Stimulated activated CD4-positive, alpha-beta T cell treated with anti-CD3 and anti-CD28 coated beads, Interleukin-2, amount 100 ng/mL, for 24 hours (primary cell): Measurements from ENCODE around the gene TBL1X.
"Not testable (repeated sequence)": the region's sequence is repeated elsewhere in the genome, so short reads cannot be mapped to it uniquely, and the experiment has no call there.

Experiments
- DNase-seq, 2 donors: peaks; one replicate each; pipeline ENCODE4 v3.0.0-alpha.2; 2020

Gene TBL1X

DNA sequence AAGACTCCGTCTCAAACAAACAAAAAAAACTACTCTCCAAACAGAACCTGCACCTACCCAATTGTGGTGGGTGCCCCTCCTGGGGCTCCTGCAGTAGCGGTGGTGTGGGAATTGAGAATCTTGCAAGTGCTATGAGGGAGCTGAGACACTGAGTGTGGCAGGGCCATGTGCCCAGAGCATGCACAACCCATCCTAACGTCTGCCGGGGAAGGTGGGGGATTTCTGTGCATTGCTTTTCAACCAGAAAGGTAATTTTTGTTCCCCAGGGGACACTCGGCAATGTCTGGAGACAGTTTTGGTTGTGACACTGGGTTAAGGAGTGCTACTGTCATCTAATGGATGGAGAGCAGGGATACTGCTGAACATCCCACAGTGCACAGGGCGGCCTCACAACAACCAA is 35.7 kb downstream of the TBL1X start:
- DNase-seq = no peak

DNA sequence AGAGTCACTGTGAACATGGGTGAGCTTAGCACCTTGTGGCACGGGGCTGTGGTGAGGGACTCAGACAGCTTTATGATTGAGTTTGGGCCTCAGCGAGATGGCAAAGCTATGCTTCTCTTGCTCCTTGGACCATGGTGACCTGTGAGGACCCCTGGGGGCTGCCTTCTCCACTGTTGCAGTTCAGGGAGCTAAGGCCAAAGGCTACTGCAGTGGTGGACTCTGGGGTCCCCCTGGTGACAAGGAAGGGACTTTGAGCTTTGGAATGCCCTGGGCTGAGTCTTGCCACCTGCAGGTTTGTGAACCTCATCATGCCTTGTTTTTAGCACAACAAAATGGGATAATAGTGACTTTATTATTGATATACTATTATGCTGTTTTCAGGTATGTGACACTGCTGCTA is 36.5 kb downstream of the TBL1X start:
- DNase-seq = no peak

DNA sequence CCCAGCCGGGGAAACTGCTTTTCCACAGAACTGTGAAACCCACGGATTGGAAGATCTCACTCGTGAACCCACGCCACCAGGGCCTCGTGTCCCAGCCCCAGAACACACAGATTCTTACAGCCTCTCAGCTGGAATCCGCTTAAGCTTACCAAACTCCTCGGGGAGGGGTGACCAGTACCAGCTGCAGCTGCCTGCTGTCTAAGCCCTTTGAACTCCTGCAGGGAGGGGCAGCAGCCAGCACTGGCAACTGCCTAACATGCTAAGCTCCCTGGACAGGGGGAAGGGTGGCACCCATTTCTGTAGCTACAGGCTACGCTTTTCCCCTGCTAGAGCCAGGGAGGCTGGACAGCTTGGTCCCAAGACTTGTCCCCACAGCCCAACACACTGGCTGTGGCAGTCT is 38.4 kb downstream of the TBL1X start:
- no peak for DNase-seq

DNA sequence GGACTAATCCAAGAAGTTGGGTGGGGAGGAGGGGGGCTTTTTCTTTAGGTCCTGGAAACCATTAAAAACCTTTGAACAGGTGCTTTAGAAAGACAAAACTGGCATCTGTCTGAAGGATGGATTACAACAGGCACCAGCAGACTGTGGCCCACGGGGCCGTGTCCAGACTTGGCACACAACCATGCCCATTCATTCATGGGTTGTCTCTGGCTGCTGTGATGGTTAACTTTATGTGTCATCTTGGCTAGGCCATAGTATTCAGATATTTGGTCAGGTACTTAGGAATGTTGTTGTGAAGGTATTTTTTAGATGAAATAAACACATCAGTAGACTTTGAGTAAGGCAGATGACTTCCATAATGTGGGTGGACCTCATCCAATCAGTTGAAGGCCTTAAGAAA is 45.5 kb downstream of the TBL1X start:
- no peak for DNase-seq

DNA sequence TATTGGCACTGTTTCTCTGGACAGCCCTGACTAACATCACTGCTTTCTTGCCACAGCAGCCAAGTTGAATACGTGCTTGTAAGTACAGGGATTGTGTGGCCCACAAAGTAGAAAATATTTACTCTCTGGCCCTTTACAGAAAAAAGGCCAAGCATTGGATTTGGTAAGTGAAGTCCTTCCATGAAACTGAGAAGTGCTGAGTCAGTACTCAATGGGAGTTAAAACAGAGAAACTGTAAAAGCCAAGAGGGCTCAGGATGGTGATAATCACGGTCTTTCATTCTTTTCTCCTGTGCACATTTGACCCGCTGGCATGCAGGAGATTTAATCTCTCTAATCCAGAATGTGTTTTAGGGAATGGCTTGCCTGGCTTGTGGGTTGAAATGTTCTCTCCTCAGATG is 46.1 kb downstream of the TBL1X start:
- no peak for DNase-seq

DNA sequence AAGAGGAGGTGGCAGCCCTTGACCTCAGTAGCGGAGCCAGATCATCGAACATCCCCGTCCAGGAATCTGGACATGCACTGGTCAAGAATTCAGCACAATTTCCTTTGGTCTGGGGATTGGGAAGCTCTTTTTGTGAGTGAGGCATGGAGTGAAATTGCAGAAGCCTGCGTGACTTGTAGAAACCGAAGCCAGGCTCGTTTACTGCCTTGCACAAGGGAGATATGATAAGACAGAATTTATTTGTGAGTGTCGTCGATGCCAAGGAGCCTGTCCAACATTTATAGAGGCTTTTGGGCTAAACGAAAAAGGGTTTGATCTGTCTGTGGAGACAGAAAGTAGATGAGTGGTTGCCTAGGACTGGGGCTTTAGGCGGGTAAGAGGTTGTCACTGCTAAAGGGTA is 50.6 kb downstream of the TBL1X start:
- no peak for DNase-seq

DNA sequence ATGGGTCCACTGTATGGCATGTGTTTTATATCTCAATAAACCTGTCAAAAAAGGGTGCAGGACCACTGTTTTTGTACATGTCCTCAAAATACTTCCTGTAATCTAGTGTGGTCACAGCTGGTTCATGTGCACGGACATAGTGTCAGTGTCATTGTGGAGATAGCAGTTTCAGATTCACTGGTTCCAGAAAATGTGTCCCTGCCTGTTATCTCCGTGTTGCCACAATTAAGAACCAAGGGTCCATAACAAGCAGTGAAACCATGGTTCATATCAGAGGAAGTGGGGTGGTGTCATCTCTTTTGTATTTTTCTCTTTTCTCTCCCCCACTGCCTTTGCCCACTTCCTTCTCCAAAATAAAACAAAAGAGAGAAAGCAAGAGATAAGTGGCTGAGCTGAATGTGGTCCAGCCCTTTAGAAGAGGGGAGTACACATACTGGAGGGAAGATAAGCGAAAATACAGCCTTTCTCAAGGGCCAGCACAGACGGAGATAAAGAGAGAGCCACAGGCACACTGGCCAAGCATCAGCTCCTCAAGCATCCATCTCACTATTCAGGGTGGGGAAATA is 51.2 kb downstream of the TBL1X start:
- no peak for DNase-seq

DNA sequence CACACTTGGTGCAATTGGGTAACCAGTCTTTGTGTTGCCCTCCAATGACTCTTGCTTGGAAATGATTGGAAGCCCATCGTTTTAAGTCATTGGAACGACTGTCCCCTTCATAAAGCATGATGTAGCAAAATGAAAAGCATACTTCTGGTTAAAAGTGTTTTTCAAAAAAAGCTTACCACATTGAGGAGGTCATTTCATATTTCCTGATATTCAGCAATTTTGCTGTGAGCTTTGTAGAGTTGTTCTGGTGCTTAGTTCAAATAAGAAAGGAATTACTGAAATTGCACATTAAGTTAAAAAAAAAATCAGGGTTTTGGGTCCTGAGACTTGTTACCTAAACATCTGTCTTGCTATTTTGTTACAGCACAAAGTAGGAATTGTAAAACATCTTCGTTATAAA is 51.8 kb downstream of the TBL1X start:
- DNase-seq = no peak

DNA sequence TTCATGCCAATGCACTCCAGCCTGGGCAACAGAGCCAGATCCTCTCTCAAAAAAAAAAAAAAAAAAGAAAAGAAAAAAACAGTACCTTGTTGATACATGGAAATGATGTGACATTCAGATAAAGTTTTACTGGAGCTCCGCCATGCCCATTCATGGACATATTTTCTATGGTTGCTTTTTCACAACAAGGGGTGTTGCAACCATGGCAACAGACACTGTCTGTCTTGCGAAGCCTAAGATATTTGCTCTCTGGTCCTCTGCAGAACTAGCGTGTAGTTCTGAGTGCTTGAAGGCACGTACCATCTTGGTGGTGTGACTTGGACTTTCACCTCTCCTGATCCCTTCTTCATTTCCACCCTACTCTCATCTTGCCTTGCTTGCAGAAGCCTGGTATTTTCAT is 53.2 kb downstream of the TBL1X start:
- DNase-seq = no peak

DNA sequence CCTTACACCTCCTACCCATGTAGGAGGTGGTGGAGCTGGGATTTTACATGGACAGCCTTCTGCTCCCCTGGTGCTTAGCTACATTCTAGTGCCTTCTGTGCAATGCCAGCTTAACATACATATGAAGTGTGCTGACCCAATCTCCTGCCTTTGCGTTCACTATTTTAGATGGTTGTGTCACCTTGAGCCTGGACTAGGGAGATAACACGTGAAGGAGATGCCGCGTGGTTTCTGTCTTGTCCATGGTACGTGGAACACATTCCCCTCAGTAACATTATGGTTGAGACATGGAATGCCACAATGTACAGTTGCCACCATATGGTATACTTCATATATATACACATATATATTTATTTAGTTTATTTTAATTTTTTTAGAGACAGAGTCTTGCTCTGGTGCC is 54.0 kb downstream of the TBL1X start:
- no peak for DNase-seq

DNA sequence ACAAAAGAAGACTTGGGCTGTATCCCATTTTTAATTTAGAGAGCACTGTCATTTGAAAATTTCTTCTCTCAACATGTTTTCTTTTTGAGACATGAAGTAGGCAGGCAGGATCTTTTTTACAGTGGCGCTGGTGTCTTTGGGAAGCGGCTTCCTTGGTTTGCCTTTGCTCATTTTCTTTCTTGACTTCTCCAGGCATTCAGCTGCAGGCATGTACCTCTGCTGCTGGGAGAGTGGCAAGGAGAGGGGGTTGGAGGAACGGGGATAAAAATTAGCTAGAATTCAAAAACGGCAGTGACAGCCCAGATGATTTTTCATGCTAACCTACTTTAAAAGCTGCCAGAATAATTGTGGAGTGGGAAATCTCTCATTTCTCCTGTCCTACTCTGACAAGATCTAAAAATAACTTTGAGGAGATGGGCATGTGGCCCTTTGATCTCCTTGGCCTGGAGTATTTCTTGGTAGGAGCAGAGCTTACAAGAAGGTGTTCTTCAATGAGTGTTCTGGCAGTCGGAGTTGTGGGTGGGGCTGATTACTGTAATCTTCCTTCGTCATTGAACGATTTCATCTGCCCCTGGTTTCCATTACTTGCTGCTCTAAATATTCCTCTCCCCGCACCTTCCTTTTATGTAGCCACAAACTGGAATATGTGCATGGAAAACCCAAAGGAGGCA is 54.8 kb downstream of the TBL1X start:
- DNase-seq = no peak

DNA sequence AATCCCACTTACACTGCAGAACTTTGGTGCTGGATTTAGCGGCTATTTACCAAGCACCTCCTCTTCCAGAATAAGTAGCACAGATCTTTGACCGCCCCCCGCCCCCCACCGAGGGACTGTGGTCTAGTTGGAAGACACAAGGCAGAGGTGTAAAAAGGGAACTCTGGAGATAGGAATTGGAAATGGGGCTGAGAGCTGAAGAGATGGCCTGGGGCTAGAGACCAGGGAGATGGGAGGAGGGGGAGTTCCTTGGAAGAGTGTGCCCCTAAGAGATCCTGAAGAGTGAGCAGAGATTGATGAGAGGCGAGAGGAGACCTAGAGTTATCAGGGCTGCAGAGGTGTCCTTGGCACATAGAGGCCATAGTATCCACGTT is 55.3 kb downstream of the TBL1X start:
- DNase-seq = no peak

DNA sequence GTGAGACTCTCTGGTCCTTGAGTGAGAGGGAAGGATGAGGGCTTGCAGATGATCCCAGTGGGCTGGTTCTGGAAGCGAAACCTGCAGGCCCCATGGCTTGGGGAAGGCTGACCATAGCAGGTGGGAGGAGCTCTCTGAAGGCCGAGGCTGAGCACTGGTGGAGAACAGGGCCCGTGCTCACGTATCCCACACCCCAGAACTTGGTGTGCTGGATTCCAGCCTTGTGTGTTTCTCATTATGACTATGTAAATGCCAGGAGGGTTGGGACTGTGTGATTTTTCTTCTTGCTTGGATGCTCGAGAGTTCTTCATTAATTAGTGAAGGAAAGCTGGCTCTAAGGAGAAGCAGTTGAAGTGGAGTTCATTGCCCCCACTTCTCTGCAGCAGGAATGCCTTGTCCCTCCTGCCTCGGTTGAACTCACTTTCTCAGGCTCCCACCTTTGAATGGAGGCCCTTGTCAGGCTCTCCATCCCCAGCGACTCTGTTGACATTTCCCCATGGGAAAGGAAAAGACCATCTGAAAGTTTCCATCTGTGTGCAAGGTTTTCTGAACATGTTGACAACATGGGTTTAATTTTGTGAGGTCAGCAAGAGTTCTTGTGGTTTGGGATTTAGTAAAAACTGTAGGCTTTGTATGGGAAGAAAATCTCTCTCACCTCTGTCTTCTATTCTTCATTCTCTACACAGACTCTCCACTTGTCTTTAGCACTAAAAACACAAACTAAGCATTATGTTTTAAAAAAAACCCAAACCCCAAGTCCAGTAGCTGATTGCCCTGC is 57.7 kb downstream of the TBL1X start:
- no peak for DNase-seq

DNA sequence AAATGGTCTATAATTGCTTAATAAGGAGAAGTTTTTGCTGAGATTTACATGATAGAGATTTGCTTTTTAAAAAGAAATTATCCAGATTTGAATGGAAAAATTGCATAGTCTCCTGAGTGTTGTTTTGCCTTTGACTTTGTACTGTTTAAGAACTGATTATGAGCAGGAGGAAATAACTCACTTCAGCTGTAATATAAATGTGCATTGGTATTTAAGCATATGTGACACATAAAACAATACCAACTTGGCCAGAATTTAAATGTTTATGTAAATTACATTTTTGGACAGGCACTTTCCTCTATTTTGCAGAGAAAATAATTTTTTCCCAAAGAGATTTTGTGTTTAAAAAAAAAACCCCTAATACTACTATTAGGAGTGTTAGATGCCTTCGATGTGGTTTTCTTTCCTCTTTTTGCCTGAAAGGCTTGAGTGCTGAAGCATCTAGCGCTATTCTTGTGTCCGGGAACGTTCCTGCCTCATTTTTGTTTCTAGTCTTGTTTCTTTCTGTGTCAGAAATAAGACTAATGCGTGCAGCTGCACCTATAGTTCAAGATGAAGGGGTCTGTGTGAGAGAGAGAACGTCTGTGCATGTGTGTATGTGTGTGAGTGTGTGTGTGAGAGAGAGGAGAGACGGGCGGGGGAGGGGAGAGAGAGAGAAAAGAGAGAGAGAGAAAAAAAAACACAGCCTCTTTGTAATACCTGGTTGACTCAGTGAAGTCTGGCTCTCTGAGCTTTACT is 60.8 kb downstream of the TBL1X start:
- peak in 1 of 2 donors; percentile 19 for DNase-seq

DNA sequence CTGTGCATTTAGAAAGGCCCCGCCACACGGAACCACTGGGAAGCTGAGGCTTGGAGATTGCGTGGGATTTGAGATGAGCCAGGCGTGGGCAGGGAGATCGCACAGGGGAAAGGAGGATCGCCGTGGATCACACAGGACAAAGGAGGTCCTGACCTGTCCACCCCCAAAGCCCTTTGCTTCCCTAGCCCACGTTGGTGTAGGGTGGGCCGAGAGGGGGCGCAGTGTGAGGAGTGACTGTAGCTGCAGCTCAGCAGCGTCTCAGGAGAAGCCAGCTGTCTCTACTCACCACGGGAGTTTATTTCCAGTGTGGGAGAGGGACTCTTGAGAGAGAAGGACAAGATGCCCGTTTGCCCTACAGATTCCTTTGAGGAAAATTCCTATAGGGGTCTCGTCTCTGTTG is 62.1 kb downstream of the TBL1X start:
- DNase-seq = no peak

DNA sequence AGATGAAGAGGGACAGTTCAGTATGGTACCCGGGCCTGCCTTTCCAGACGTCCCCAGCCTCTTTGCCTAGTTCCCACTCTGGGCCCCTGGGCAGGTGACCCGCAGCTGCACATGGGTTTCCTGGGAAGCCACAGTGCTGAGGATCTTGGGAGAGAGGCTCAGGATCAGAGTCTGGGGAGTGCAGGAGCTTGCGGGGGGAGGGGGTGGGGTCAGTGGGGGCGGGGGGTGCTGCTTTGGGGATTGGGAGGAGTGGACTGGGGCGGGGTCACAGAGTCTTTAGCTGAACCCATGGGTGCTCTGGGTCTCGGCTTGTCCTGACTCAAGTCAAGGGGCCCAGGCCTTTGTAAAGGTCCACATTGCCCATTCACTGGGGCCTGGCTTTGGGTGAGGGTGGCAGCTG is 63.6 kb downstream of the TBL1X start:
- no peak for DNase-seq

DNA sequence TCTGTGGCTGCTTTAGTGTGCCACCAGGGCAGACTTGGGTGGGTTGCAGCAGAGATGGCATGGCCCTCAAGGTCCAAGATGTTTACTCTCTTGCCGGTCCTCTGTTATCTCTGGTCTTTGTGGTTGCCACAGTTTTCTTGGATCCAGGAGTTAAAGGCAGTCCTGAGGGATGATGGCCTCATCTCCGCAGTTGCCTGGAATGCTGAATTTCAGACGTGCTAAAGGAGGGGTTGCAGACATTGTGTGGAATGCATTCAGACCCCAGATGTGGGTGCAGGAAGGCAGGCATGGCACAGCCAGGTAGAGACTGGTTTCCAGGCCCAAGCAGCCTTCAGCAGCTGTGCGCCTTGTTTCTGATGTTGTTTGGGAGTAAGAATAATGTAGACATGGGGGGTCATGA is 64.4 kb downstream of the TBL1X start:
- no peak for DNase-seq

DNA sequence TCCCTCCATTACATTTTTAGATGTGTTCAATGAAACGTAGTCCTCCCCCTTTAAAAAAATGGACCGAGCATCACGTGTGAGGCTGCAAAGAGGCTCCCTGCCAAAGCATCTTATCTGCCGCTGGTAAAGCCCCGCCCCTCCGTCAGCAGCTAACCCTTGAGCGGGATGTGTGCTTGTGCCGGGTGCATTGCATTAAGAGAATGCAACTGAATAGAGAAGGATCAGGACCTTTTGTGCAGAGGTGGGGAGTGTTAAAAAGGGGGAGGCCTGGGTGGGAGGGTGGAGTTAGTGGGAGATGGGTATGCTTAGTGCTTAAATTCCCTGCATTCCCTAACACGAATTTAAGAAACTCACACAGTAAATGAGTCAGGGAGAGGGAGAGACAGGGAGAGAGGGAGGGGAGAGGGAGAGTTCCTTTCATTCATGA is 66.0 kb downstream of the TBL1X start:
- DNase-seq = peak; percentile 40 to 45

DNA sequence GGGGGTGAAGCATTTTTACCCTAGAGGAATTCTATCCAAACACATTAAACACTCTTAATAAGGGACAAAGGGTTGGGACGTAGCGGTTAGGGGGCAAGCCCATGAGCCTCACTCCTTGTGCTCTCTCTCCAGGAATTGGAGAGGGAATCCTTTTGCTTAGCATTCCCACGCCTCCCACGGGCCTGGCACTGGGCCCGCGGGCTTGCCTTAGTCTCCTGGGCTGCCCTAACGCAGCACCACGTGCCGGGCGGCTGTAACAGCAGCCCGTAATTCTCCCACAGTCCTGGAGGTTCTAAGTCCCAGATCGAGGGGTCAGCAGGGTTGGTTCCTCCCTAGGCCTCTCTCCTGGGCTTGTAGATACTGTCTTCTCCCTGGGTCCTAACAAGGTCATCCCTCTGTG is 67.5 kb downstream of the TBL1X start:
- no peak for DNase-seq

DNA sequence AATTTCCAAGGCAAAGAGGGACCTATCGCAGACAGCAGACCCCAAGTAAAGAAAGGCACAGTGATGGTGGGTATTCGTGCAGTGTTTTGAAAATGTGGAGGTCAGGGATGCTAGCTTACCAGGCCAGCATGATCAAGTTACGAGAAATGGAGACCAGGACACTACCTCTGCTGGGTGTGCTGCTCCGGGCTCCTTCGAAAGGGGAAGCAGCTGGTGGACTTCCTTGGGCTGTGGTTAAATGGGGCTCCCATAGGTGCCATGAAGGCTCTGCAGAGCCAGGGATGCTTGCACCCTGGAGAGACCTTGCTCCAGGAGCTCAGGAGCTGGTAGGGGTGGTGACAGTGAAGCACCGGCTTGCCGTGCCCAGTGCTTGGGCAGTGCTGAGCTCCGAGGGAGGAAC is 68.8 kb downstream of the TBL1X start:
- DNase-seq = no peak

DNA sequence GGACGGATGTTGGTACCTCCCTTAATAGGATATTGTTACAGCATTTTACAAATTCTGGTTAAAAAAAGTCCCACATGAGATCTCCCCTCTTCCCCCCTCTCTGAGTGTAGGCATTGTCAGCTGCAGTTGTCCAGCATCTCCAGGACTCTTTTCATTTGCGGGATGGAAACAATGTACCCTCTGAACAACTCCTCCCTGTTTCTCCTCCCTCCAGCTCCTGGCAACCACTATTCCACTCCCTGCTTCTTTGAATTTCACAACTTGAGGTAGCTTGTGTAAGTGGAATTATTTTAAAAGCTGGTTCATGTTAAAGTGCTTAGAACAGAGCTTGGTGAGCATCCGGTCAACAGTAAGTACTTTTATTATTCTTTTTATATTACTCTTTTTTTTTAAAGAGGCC is 69.8 kb downstream of the TBL1X start:
- no peak for DNase-seq

DNA sequence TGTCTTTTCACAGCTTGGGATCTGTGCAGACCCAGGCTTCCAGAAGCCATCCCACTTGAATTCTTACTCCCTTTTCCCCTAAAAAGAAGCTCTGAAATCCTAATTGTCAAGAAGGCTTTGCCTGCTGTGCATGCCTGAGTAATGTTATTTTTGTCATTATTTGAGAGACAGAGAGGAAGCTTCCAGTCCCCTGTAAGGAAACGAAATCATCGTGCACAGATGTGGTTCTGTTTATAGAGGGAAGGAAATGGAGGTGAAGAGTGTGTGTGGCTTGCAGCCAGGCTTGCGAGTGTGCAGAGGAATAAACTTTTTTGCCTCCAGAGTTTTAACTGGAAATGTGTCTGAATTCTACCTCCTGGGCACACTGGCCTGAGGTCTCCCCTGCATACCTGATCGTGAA is 70.2 kb downstream of the TBL1X start:
- DNase-seq = no peak

DNA sequence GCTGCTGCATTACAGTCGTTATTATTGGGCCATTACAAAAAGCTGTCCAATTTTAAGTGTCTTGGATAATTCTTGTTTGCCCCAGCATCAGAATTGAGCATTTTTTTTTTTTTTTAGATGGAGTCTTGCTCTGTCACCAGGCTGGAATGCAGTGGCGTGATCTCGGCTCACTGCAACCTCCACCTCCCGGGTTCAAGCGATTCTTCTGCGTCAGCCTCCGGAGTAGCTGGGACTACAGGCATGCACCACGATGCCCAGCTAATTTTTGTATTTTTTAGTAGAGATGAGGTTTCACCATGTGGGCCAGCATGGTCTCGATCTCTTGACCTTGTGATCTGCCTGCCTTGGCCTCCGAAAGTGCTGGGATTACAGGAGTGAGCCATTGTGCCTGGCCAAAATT is 71.3 kb downstream of the TBL1X start:
- DNase-seq = not testable (repeated sequence)

DNA sequence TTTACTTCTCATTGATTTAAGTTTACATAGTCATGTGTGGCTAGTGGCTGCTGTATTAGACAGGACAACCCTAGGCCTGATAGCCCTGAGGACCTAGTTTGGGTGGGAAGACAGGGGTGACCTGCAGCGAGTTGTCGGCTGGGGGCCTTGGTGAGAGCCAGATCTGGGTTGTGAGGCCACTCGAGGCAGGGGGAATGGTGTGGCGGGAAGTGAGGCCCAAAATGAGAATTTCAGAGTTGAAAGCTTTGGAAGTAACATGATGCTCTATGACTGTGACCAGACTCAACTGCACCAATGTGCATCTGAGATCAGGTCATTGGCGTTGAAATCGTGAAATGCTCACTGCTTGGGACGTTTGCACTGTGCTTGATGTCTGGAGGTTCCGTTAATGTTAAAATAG is 72.9 kb downstream of the TBL1X start:
- no peak for DNase-seq
